Adrenal gland (tissue), 12 donors: ENCODE measurements around the gene PCDHGB6. TPM values are rescaled to one million over a fixed set of nuclear protein-coding genes. Genes with fewer than 3 reads are reported as not detected.

Experiments
- DNase-seq, 7 donors: peaks; one replicate each; pipeline ENCODE4 v3.0.0-alpha.2; 2019 to 2020
- H3K27ac ChIP-seq, 5 donors: fragments of 200-600 bp; sonication (generic) in 4 of 5; 1 replicate in 3 of 5; 2 replicates in 2 of 5; pipeline versions ENCODE4 v1.5.1 to v1.8.0; 2016 to 2020; ENCODE audit warnings: mild to moderate bottlenecking in 1 of 5
- H3K27me3 ChIP-seq: fragments of 200-600 bp; 2 replicates; pipeline ENCODE4 v1.8.0; 2021
- H3K36me3 ChIP-seq, 2 donors: fragments of 200-600 bp; replicated peaks in 1 of 2; 1 replicate in 1 of 2; 2 replicates in 1 of 2; pipeline versions ENCODE4 v1.5.1 to v1.8.0; 2018 to 2022
- H3K4me1 ChIP-seq, 2 donors: fragments of 200-600 bp; replicated peaks in 1 of 2; 1 replicate in 1 of 2; 2 replicates in 1 of 2; pipeline versions ENCODE4 v1.5.1 to v1.8.0; 2018 to 2021
- H3K4me3 ChIP-seq, 4 donors: fragments of 200-600 bp; sonication (generic) in 3 of 4; one replicate each; pipeline ENCODE4 v1.5.1; 2016 to 2018
- H3K9me3 ChIP-seq, 3 donors: fragments of 200-600 bp; sonication (generic) in 1 of 3; replicated peaks in 1 of 3; 1 replicate in 2 of 3; 2 replicates in 1 of 3; pipeline versions ENCODE4 v1.5.1 to v1.8.0; 2016 to 2021
- POLR2A ChIP-seq, 2 donors: fragments of 450-650 bp; IDR thresholded peaks; one replicate each; pipeline ENCODE4 v1.6.1; 2017; ENCODE audit warnings: antibody characterized with exemption in 2 of 2, mild to moderate bottlenecking in 2 of 2, moderate library complexity in 1 of 2
- WGBS, 4 donors: extraction: QIAGEN DNeasy Blood & Tissue Kit in 2 of 4; methylation state at CpG; one replicate each; pipeline versions ENCODE4 v1.1.5 to v1.1.7; 2013 to 2017; 5-methylcytosine and 5-hydroxymethylcytosine counted together
- intact Hi-C, 2 donors: fragments of 100-400 bp; cut with DNase I; formaldehyde crosslinking; loops; one replicate each; pipeline versions ENCODE4 v1.14.1 to v1.15.0; 2022 to 2023
- polyA plus RNA-seq, 3 donors: library from polyadenylated mRNA; stranded (reverse); fragments of 200-250 nt in 2 of 3; fragments of 350-450 nt in 1 of 3; fragmentation: Illumina TruSeq in 1 of 3; extraction: RNeasy Lipid Tissue Mini Kit (QIAGEN cat#74804) in 1 of 3; gene quantifications; one replicate each; pipeline ENCODE4 v1.2.3, GENCODE V29; 2013 to 2014
- total RNA-seq, 9 donors: library from RNA; depleted of rRNA in 4 of 9; stranded (reverse); fragments of >200 nt in 4 of 9; fragments of 120-200 nt in 1 of 9; fragmentation: NEBNext Ultra II Directional in 1 of 9; extraction: Animal tissue kit (Norgen Biotek cat#: 25700) in 1 of 9; gene quantifications; one replicate each; pipeline versions ENCODE4 v1.1.0 to v1.2.4, GENCODE V29; 2013 to 2023
- TF ChIP-seq, protein P1 (sequence below), 6 experiments: fragments of 450-650 bp in 4 of 6; fragments of 200-600 bp in 2 of 6; sonication (generic) in 1 of 6; IDR thresholded peaks; 1 replicate in 5 of 6; 2 replicates in 1 of 6; pipeline versions ENCODE4 v1.5.1 to v1.8.0; 2016 to 2021; ENCODE audit warnings: antibody characterized with exemption in 6 of 6, mild to moderate bottlenecking in 2 of 6, moderate library complexity in 1 of 6
- donor health status: healthy with polysubstance abuse.
- donor health status: Bipolar disorder and iron deficiency.
- donor health status: DM: yes; HTN: yes; CAD: no.
- donor health status: DM: no; HTN: no; CAD: no.
- donor health status: DM: no; HTN: no; CAD: no.
- donor health status: DM: yes; HTN: yes; CAD: no.

Gene PCDHGB6
- total and polyA plus RNA-seq, 12 donors = 0.61 to 15.9 (median 8.9) TPM

DNA sequence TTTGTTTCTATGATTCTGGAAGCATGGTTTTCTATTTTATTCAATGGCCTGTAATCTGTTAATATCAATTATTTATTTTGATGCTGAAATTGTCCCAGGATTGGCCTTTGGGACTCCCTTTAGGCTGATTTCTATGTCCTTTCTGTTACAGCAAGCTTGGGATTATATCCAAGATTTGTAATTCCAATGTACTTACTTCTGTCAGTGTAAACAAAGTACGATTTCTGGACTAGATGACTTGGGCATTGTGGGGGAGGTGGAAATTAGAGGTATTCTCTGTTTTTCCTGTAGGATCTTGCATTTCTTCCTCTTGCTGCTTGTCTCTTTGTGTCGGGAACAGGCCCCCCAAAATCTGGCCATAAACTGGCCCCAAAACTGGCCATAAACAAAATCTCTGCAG is 26.2 kb downstream of the PCDHGB6 start:
- no peaks in the 10 kb centered on the region for H3K27me3 ChIP-seq
- no peak overlapping the region for H3K27ac ChIP-seq
- intact Hi-C loops = no loop called here
- no peaks in the 10 kb centered on the region for H3K36me3 ChIP-seq
- no peak overlapping the region for H3K4me3 ChIP-seq
- H3K9me3 ChIP-seq = peaks cover 3 to 21% (median 4%) of the 10 kb centered on the region in 3 donors
- TF ChIP-seq, protein P1, sequence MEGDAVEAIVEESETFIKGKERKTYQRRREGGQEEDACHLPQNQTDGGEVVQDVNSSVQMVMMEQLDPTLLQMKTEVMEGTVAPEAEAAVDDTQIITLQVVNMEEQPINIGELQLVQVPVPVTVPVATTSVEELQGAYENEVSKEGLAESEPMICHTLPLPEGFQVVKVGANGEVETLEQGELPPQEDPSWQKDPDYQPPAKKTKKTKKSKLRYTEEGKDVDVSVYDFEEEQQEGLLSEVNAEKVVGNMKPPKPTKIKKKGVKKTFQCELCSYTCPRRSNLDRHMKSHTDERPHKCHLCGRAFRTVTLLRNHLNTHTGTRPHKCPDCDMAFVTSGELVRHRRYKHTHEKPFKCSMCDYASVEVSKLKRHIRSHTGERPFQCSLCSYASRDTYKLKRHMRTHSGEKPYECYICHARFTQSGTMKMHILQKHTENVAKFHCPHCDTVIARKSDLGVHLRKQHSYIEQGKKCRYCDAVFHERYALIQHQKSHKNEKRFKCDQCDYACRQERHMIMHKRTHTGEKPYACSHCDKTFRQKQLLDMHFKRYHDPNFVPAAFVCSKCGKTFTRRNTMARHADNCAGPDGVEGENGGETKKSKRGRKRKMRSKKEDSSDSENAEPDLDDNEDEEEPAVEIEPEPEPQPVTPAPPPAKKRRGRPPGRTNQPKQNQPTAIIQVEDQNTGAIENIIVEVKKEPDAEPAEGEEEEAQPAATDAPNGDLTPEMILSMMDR (IDR thresholded peaks at IDR 0.05) = no peak
- TF ChIP-seq POLR2A (IDR thresholded peaks at IDR 0.05) = no peak
- DNase-seq = no peak
- peaks cover 0 to 7% of the 10 kb centered on the region in 2 donors for H3K4me1 ChIP-seq
- WGBS, 4 donors = 74 to 93% (median 83%) methylated on average over 2 of the region's 2 CpGs

DNA sequence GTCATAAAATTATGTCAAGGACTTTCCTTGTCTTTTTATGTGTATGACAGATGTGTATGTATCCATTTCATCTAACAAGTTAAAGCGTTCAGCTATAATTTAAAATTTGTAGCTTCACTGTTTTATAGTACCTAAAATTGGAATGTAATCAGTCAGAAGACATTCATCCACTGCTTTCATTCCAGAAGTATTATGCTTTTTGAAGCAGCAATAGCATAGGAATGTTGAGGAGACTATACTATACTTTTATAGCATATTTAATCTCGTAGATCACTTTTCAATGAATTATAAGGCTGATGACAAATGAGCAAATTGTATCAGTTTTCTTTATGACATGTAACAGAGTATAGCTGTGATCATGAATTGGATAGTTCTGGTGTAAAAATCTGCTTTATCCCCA is 29.4 kb downstream of the PCDHGB6 start:
- intact Hi-C loops = no loop called here
- DNase-seq = no peak
- Histone ChIP-seq H3K27ac (no peak overlapping the region), H3K36me3 (no peaks in the 10 kb centered on the region), H3K27me3 (no peaks in the 10 kb centered on the region), H3K9me3 (peaks cover 0 to 4% (median 0%) of the 10 kb centered on the region in 3 donors), H3K4me3 (no peak overlapping the region), H3K4me1 (no peaks in the 10 kb centered on the region)
- no peak for TF ChIP-seq POLR2A (IDR thresholded peaks at IDR 0.05)
- TF ChIP-seq, protein P1 (IDR thresholded peaks at IDR 0.05) = no peak
- 88 to 94% (median 92%) methylated on average over 2 of the region's 2 CpGs for WGBS, 4 donors

DNA sequence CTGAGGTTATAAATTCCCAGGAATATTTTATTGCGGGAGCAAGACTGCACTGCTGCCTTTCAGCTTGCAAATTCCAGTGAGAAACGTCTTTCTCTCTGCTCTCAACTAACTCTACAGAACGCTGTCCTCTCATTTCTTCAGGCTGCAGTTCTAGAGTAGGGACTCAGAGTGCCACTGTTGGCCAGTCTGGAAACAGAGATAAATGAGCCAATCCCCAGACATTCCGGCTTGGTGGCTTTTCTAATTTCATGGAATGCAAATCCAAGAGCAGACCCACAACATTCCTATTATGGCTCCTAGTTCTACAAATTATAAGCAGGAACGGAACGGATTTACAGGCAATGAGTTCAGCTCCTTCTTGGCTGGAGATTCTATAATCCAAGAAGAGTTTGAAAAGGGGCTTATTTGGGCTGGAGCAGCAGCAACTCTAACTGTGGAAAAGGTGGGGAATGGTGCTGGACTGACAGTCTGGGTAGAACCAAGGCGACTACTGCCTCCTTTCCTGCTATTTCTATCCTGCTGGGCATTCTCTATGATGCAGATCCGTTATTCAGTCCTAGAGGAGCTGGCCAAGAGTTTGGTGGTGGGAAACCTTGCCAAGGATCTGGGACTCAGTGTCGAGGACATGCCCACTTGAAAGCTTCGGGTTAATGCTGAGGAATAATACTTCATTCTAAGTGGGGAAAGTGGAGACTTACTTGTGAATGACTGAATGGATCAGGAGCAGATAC is 31.8 kb downstream of the PCDHGB6 start:
- DNase-seq = no peak
- Histone ChIP-seq H3K27ac (no peak overlapping the region), H3K4me3 (no peak overlapping the region), H3K4me1 (no peaks in the 10 kb centered on the region), H3K36me3 (no peaks in the 10 kb centered on the region), H3K27me3 (no peaks in the 10 kb centered on the region), H3K9me3 (peaks cover 0 to 4% (median 0%) of the 10 kb centered on the region in 3 donors)
- no peak for TF ChIP-seq POLR2A (IDR thresholded peaks at IDR 0.05)
- TF ChIP-seq, protein P1 (IDR thresholded peaks at IDR 0.05) = no peak
- intact Hi-C loops = no loop called here
- 67 to 73% (median 69%) methylated on average over 10 of the region's 10 CpGs for WGBS, 4 donors

DNA sequence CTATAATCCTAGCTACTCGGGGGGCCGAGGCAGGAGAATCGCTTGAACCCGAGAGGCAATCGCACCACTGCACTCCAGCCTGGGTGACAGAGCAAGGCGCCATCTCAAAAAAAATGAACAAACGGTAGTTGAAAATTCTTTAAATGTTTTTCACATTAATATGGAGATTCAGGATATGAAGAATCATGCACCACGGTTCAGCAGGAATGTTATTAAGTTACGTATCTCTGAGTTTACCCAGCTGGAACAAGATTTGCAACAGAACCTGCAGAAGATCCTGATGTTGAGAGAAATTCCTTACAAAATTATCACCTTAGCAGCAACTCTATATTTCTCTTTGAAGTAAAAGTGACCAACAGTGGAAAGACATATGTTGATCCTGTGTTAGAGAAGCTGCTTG is 32.5 kb downstream of the PCDHGB6 start:
- H3K4me1 ChIP-seq = peaks cover 0 to 4% of the 10 kb centered on the region in 2 donors
- no peaks in the 10 kb centered on the region for H3K36me3 ChIP-seq
- H3K4me3 ChIP-seq = no peak overlapping the region
- H3K9me3 ChIP-seq = peaks cover 0 to 4% (median 0%) of the 10 kb centered on the region in 3 donors
- intact Hi-C loops = no loop called here
- DNase-seq = no peak
- no peak for TF ChIP-seq POLR2A (IDR thresholded peaks at IDR 0.05)
- TF ChIP-seq, protein P1 (IDR thresholded peaks at IDR 0.05) = no peak
- no peaks in the 10 kb centered on the region for H3K27me3 ChIP-seq
- 94 to 96% (median 94%) methylated on average over 9 of the region's 9 CpGs for WGBS, 4 donors
- H3K27ac ChIP-seq = no peak overlapping the region
